ENCODE data around the gene TRIM24. TPM values are rescaled to one million over a fixed set of nuclear protein-coding genes. Genes with fewer than 3 reads are reported as not detected.

Gene TRIM24
- total and polyA plus RNA-seq, 2 of the 13 experiments (the other 11 are each of a cell fraction or from before 2014, with no cell fraction given), result 100 to 106 TPM

DNA sequence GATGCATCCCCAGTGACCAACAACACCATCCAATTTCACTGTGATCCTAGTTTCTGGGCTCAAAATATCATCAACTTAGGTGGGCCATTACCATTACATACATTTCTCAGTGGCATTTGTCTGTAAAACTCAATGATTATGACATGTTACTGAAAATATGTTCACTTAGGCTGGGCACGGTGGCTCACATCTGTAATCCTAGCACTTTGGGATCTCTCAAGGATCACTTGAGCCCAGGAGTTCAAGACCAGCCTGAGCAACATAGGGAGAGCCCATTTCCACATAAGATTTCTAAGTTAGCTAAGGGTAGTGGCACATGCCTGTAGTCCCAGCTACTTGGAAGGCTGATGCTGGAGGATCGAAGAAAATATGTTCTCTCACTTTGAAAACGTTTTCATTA, 91.0 kb downstream of the TRIM24 start:
- TF ChIP-seq RBM22 (optimal IDR thresholded peaks at IDR 0.05; ENCODE audit: low read length), result peak; percentile 98
- no peak for TF ChIP-seq TEAD2 (CRISPR knock-in tag; IDR thresholded peaks at IDR 0.05)
- no peak for TF ChIP-seq TSC22D2 (CRISPR knock-in tag; IDR thresholded peaks at IDR 0.05; ENCODE audit: borderline replicate concordance)
- no peak for TF ChIP-seq ZNF781 (CRISPR knock-in tag; IDR thresholded peaks at IDR 0.05; ENCODE audit: borderline replicate concordance, not compliant biosample characterization)
- TF ChIP-seq ZNF484 (CRISPR knock-in tag; IDR thresholded peaks at IDR 0.05; ENCODE audit: borderline replicate concordance, low read depth), result no peak
- Histone ChIP-seq H3K9me3 (ENCODE audit: low read length) (peaks cover under 1% of the 10 kb centered on the region; the same call in 1 of the 2 replicates), H3K4me3 (replicated peaks in 1 of 3; ENCODE audit: insufficient read depth in 1 of 3, low read depth in 2 of 3, low read length in 3 of 3) (no peak overlapping the region), H4K20me1 (ENCODE audit: insufficient read depth, low read length) (no peaks in the 10 kb centered on the region; the same call in 1 of the 2 replicates), H3K4me2 (ENCODE audit: low read depth, low read length) (no peak overlapping the region), H3K27ac (ENCODE audit: extremely low read length, insufficient read depth, low read length) (no peak overlapping the region), H3K79me2 (ENCODE audit: insufficient read depth, low read length) (peaks cover 16% of the 10 kb centered on the region), H3K9ac (ENCODE audit: insufficient read depth, low read depth, low read length) (no peak overlapping the region), H3K4me1 (ENCODE audit: insufficient read depth, low read length) (0 out of 2 replicates have a peak, but pooled peaks cover 13% of the 10 kb centered on the region), H3K27me3 (ENCODE audit: control insufficient read depth in 1 of 2, insufficient read depth in 2 of 2, low read length in 2 of 2) (no peaks in the 10 kb centered on the region), H2AFZ (ENCODE audit: low read length) (no peak overlapping the region), H3K36me3 (replicated peaks in 1 of 2; ENCODE audit: control insufficient read depth in 1 of 2, insufficient read depth in 2 of 2, low read length in 2 of 2) (peaks cover 27 to 85% of the 10 kb centered on the region in 2 experiments)
- intact Hi-C loops (cut with micrococcal nuclease; ENCODE audit: unreplicated experiment), result no loop called here
- in situ Hi-C loops (cut with HindIII; ENCODE audit: extremely low pct_ligation_motif_present, low pct_unique_long_range_greater_than_20kb), result no loop called here
- no TSS peak for BruUV-seq (replicated peaks)
- WGBS (ENCODE audit: low lambda C conversion rate), result 96% methylated on average over 3 of the region's 3 CpGs
- POLR2A ChIA-PET, result no interaction called here
- DNase-seq (ENCODE audit: low spot score) (no peak), ATAC-seq (no peak), FAIRE-seq (no peak)
- CTCF ChIA-PET (ENCODE audit: low intra/inter-chr PET ratio, low total read pairs), result no interaction called here

DNA sequence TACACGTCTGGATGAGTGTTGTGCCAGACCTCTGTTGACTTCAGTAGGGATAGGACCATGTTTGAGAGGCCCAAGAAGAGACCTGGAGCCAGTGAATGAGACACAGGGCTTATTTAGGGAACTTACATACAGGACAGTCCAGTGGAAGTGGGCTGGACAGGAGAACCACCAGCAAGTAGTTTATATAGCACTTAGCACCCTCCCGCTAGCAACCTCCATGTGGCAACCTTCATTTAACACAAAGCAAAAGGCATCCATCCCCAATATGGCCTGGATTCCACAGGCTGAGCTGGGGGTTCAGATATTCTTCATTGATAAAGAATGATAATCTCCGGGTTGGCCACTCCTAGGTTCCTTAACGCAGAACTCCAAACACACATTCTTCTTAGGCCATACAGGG, 93.7 kb downstream of the TRIM24 start:
- in situ Hi-C loops (cut with HindIII; ENCODE audit: extremely low pct_ligation_motif_present, low pct_unique_long_range_greater_than_20kb), result no loop called here
- H3K27me3 ChIP-seq (ENCODE audit: control insufficient read depth in 1 of 2, insufficient read depth in 2 of 2, low read length in 2 of 2), result no peaks in the 10 kb centered on the region
- intact Hi-C loops (cut with micrococcal nuclease; ENCODE audit: unreplicated experiment), result no loop called here
- WGBS (ENCODE audit: low lambda C conversion rate), result 96% methylated on average over 4 of the region's 4 CpGs
- H3K36me3 ChIP-seq (replicated peaks in 1 of 2; ENCODE audit: control insufficient read depth in 1 of 2, insufficient read depth in 2 of 2, low read length in 2 of 2), result peaks cover 34 to 93% of the 10 kb centered on the region in 2 experiments
- ATAC-seq, result peak; percentile 17
- peaks cover 19% of the 10 kb centered on the region for H3K79me2 ChIP-seq (ENCODE audit: insufficient read depth, low read length)
- peaks cover 35% of the 10 kb centered on the region; the same call in 1 of the 2 replicates for H3K4me1 ChIP-seq (ENCODE audit: insufficient read depth, low read length)
- H3K27ac ChIP-seq (ENCODE audit: extremely low read length, insufficient read depth, low read length), result no peak overlapping the region
- BruUV-seq (replicated peaks), result no TSS peak
- no peaks in the 10 kb centered on the region; the same call in 1 of the 2 replicates for H4K20me1 ChIP-seq (ENCODE audit: insufficient read depth, low read length)
- peaks cover 12% of the 10 kb centered on the region for H3K9me3 ChIP-seq (ENCODE audit: low read length)
- no peak overlapping the region for H2AFZ ChIP-seq (ENCODE audit: low read length)
- ChIA-PET CTCF (ENCODE audit: low intra/inter-chr PET ratio, low total read pairs) (no interaction called here), POLR2A (no interaction called here)
- DNase-seq (ENCODE audit: low spot score), result no peak
- H3K4me2 ChIP-seq (ENCODE audit: low read depth, low read length), result no peak overlapping the region
- no peak overlapping the region for H3K9ac ChIP-seq (ENCODE audit: insufficient read depth, low read depth, low read length)
- no peak overlapping the region for H3K4me3 ChIP-seq (replicated peaks in 1 of 3; ENCODE audit: insufficient read depth in 1 of 3, low read depth in 2 of 3, low read length in 3 of 3)
- no peak for FAIRE-seq
- TF ChIP-seq ZFP36L1 (CRISPR knock-in tag; IDR thresholded peaks at IDR 0.05), result no peak
- TF ChIP-seq FOXP1 (IDR thresholded peaks at IDR 0.05), result no peak
- no peak for TF ChIP-seq FOXP1 (CRISPR knock-in tag; IDR thresholded peaks at IDR 0.05)
- TF ChIP-seq, protein P1, sequence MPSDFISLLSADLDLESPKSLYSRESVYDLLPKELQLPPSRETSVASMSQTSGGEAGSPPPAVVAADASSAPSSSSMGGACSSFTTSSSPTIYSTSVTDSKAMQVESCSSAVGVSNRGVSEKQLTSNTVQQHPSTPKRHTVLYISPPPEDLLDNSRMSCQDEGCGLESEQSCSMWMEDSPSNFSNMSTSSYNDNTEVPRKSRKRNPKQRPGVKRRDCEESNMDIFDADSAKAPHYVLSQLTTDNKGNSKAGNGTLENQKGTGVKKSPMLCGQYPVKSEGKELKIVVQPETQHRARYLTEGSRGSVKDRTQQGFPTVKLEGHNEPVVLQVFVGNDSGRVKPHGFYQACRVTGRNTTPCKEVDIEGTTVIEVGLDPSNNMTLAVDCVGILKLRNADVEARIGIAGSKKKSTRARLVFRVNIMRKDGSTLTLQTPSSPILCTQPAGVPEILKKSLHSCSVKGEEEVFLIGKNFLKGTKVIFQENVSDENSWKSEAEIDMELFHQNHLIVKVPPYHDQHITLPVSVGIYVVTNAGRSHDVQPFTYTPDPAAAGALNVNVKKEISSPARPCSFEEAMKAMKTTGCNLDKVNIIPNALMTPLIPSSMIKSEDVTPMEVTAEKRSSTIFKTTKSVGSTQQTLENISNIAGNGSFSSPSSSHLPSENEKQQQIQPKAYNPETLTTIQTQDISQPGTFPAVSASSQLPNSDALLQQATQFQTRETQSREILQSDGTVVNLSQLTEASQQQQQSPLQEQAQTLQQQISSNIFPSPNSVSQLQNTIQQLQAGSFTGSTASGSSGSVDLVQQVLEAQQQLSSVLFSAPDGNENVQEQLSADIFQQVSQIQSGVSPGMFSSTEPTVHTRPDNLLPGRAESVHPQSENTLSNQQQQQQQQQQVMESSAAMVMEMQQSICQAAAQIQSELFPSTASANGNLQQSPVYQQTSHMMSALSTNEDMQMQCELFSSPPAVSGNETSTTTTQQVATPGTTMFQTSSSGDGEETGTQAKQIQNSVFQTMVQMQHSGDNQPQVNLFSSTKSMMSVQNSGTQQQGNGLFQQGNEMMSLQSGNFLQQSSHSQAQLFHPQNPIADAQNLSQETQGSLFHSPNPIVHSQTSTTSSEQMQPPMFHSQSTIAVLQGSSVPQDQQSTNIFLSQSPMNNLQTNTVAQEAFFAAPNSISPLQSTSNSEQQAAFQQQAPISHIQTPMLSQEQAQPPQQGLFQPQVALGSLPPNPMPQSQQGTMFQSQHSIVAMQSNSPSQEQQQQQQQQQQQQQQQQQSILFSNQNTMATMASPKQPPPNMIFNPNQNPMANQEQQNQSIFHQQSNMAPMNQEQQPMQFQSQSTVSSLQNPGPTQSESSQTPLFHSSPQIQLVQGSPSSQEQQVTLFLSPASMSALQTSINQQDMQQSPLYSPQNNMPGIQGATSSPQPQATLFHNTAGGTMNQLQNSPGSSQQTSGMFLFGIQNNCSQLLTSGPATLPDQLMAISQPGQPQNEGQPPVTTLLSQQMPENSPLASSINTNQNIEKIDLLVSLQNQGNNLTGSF (CRISPR knock-in tag; IDR thresholded peaks at IDR 0.05), result no peak
- TF ChIP-seq FOXJ3 (CRISPR knock-in tag; IDR thresholded peaks at IDR 0.05; ENCODE audit: borderline replicate concordance), result no peak
- TF ChIP-seq, protein P2, sequence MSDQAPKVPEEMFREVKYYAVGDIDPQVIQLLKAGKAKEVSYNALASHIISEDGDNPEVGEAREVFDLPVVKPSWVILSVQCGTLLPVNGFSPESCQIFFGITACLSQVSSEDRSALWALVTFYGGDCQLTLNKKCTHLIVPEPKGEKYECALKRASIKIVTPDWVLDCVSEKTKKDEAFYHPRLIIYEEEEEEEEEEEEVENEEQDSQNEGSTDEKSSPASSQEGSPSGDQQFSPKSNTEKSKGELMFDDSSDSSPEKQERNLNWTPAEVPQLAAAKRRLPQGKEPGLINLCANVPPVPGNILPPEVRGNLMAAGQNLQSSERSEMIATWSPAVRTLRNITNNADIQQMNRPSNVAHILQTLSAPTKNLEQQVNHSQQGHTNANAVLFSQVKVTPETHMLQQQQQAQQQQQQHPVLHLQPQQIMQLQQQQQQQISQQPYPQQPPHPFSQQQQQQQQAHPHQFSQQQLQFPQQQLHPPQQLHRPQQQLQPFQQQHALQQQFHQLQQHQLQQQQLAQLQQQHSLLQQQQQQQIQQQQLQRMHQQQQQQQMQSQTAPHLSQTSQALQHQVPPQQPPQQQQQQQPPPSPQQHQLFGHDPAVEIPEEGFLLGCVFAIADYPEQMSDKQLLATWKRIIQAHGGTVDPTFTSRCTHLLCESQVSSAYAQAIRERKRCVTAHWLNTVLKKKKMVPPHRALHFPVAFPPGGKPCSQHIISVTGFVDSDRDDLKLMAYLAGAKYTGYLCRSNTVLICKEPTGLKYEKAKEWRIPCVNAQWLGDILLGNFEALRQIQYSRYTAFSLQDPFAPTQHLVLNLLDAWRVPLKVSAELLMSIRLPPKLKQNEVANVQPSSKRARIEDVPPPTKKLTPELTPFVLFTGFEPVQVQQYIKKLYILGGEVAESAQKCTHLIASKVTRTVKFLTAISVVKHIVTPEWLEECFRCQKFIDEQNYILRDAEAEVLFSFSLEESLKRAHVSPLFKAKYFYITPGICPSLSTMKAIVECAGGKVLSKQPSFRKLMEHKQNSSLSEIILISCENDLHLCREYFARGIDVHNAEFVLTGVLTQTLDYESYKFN (CRISPR knock-in tag; conservative IDR thresholded peaks at IDR 0.05), result no peak
